Hindlimb muscle (tissue), 1 donor: ENCODE data around the gene PDHB. TPM values are rescaled to one million over a fixed set of nuclear protein-coding genes. Genes with fewer than 3 reads are reported as not detected.
A peak's percentile ranks its signal among the peaks of the same experiment; 100 is the strongest.
"Not testable (repeated sequence)": the region's sequence is repeated elsewhere in the genome, so short reads cannot be mapped to it uniquely, and the experiment has no call there.

Experiments
- DNase-seq: peaks from one replicate; pipeline ENCODE4 v3.0.0-alpha.2; 2013
- polyA plus RNA-seq: library from polyadenylated mRNA; unstranded; fragments of 120-200 nt; gene quantifications from one replicate; pipeline ENCODE4 v1.2.1, GENCODE V29; 2013; ENCODE audit not compliant: insufficient read length

Gene PDHB
- 74.4 TPM for polyA plus RNA-seq

- DNase-seq, result peak; percentile 95
These were observed at the start of gene PDHB for GRCh38 chr3:58433400-58434167. PDHB (minus strand) TSS chr3:58433832; CDS start chr3:58433809, 23 bp downstream.

- no peak for DNase-seq
These were observed 49.4 kb upstream of the PDHB start for GRCh38 chr3:58482917-58483636.

- DNase-seq, result no peak
These were observed 46.7 kb upstream of the PDHB start for GRCh38 chr3:58480309-58480708.

- no peak for DNase-seq
These were observed 45.1 kb upstream of the PDHB start for GRCh38 chr3:58478781-58479180.

- no peak for DNase-seq
These were observed 41.4 kb upstream of the PDHB start for GRCh38 chr3:58474967-58475578.

GRCh38 chr3:58474348-58474911 lies 40.8 kb upstream of the PDHB start:
- no peak for DNase-seq

- DNase-seq, result no peak
These were observed 39.6 kb upstream of the PDHB start for GRCh38 chr3:58473275-58473674.

- DNase-seq, result no peak
These were observed 37.6 kb upstream of the PDHB start for GRCh38 chr3:58471025-58471887.

- DNase-seq, result no peak
These were observed 36.9 kb upstream of the PDHB start for GRCh38 chr3:58470363-58471024.

GRCh38 chr3:58469096-58469495 lies 35.5 kb upstream of the PDHB start:
- no peak for DNase-seq

- no peak for DNase-seq
These were observed 33.4 kb upstream of the PDHB start for GRCh38 chr3:58466899-58467563.

GRCh38 chr3:58464866-58465265 lies 31.2 kb upstream of the PDHB start:
- DNase-seq, result no peak

- DNase-seq, result no peak
These were observed 30.3 kb upstream of the PDHB start for GRCh38 chr3:58463942-58464271.

GRCh38 chr3:58463181-58463941 lies 29.7 kb upstream of the PDHB start:
- DNase-seq, result peak; percentile 26

GRCh38 chr3:58462829-58463180 lies 29.2 kb upstream of the PDHB start:
- DNase-seq, result no peak

- no peak for DNase-seq
These were observed 25.5 kb upstream of the PDHB start for GRCh38 chr3:58459160-58459559.

GRCh38 chr3:58452176-58452575 lies 18.5 kb upstream of the PDHB start:
- no peak for DNase-seq

- no peak for DNase-seq
These were observed 8.2 kb upstream of the PDHB start for GRCh38 chr3:58441514-58442450.

GRCh38 chr3:58440996-58441355 lies 7.3 kb upstream of the PDHB start:
- not testable (repeated sequence) for DNase-seq
